HG03280 (cell line): Measurements from ENCODE around the gene LUM.

Experiments
- ATAC-seq: cut with Tn5 transposase; IDR thresholded peaks from one replicate; pipeline ENCODE4 v1.9.1; 2021; ENCODE audit warnings: mild to moderate bottlenecking, moderate library complexity; ENCODE audit not compliant: unreplicated experiment

The LUM gene

GRCh38 chr12:91111366-91112325 lies at the start of gene LUM:
Gene LUM (minus strand): TSS chr12:91111494. CDS start chr12:91108979, 2,515 bp downstream.
- ATAC-seq: no peak

- no peak for ATAC-seq
Measured at GRCh38 chr12:91161009-91161408, 49.7 kb upstream of the LUM start.

- no peak for ATAC-seq
Measured at GRCh38 chr12:91155990-91156389, 44.7 kb upstream of the LUM start.

GRCh38 chr12:91154131-91154530 lies 42.8 kb upstream of the LUM start:
- no peak for ATAC-seq

GRCh38 chr12:91144053-91144452 lies 32.8 kb upstream of the LUM start:
- no peak for ATAC-seq

GRCh38 chr12:91143206-91143605 lies 31.9 kb upstream of the LUM start:
- ATAC-seq: no peak

GRCh38 chr12:91142221-91142631 lies 30.9 kb upstream of the LUM start:
- no peak for ATAC-seq

GRCh38 chr12:91140026-91140931 lies 29.0 kb upstream of the LUM start:
- ATAC-seq: no peak

- no peak for ATAC-seq
Measured at GRCh38 chr12:91139286-91139685, 28.0 kb upstream of the LUM start.

- no peak for ATAC-seq
Measured at GRCh38 chr12:91138337-91138920, 27.1 kb upstream of the LUM start.

GRCh38 chr12:91133871-91134270 lies 22.6 kb upstream of the LUM start:
- ATAC-seq: no peak

- no peak for ATAC-seq
Measured at GRCh38 chr12:91129662-91130362, 18.5 kb upstream of the LUM start.

- ATAC-seq: no peak
Measured at GRCh38 chr12:91127751-91128150, 16.5 kb upstream of the LUM start.

- no peak for ATAC-seq
Measured at GRCh38 chr12:91127306-91127705, 16.0 kb upstream of the LUM start.

GRCh38 chr12:91126516-91126915 lies 15.2 kb upstream of the LUM start:
- ATAC-seq: no peak

GRCh38 chr12:91123236-91123916 lies 12.1 kb upstream of the LUM start:
- ATAC-seq: no peak

- ATAC-seq: no peak
Measured at GRCh38 chr12:91120781-91121180, 9.5 kb upstream of the LUM start.

- no peak for ATAC-seq
Measured at GRCh38 chr12:91119089-91119488, 7.8 kb upstream of the LUM start.

GRCh38 chr12:91113621-91114020 lies 2.3 kb upstream of the LUM start:
- no peak for ATAC-seq

- ATAC-seq: no peak
Measured at GRCh38 chr12:91110311-91110924, 876 bp downstream of the LUM start.
